Smooth muscle cell (in vitro differentiated cells): ENCODE data around the gene ATP9A. TPM values are rescaled to one million over a fixed set of nuclear protein-coding genes. Genes with fewer than 3 reads are reported as not detected.

Source experiments
- DNase-seq: peaks from one replicate; lab custom pipeline; 2025; ENCODE audit not compliant: unreplicated experiment; lab: John Stamatoyannopoulos, UW
- H2AFZ ChIP-seq: fragments of 200-600 bp; sonication (generic); 2 replicates; pipeline ENCODE4 v1.6.0; 2016; ENCODE audit warnings: antibody characterized with exemption, low read depth, mild to moderate bottlenecking
- H3F3A ChIP-seq: fragments of 200-600 bp; sonication (generic); 2 replicates; pipeline ENCODE4 v1.6.0; 2017; ENCODE audit warnings: antibody characterized with exemption, low read depth
- H3K27ac ChIP-seq: fragments of 200-600 bp; sonication (generic); 2 replicates; pipeline ENCODE4 v1.5.1; 2016; ENCODE audit warnings: low read depth, mild to moderate bottlenecking
- H3K27me3 ChIP-seq: fragments of 200-600 bp; sonication (generic); 2 replicates; pipeline ENCODE4 v1.6.1; 2016; ENCODE audit warnings: low read depth, mild to moderate bottlenecking
- H3K36me3 ChIP-seq: fragments of 200-600 bp; sonication (generic); 2 replicates; pipeline ENCODE4 v1.5.1; 2016; ENCODE audit warnings: low read depth
- H3K4me1 ChIP-seq: fragments of 200-600 bp; sonication (generic); 2 replicates; pipeline ENCODE4 v1.5.1; 2016; ENCODE audit warnings: low read depth
- H3K4me2 ChIP-seq: fragments of 200-600 bp; sonication (generic); 2 replicates; pipeline ENCODE4 v1.6.0; 2016; ENCODE audit warnings: mild to moderate bottlenecking
- H3K4me3 ChIP-seq: fragments of 200-600 bp; sonication (generic); 2 replicates; pipeline ENCODE4 v1.5.1; 2016; ENCODE audit warnings: mild to moderate bottlenecking
- H3K79me2 ChIP-seq: fragments of 200-600 bp; sonication (generic); 2 replicates; pipeline ENCODE4 v1.6.0; 2016; ENCODE audit warnings: low read depth, mild to moderate bottlenecking
- H3K9ac ChIP-seq: fragments of 200-600 bp; sonication (generic); 2 replicates; pipeline ENCODE4 v1.6.0; 2016; ENCODE audit warnings: low read depth
- H3K9me3 ChIP-seq: fragments of 200-600 bp; sonication (generic); replicated peaks from 2 replicates; pipeline ENCODE4 v1.5.1; 2016; ENCODE audit warnings: low read depth
- H4K20me1 ChIP-seq: fragments of 200-600 bp; sonication (generic); 2 replicates; pipeline ENCODE4 v1.6.0; 2016; ENCODE audit warnings: low read depth
- WGBS: methylation state at CpG from one replicate; pipeline ENCODE4 v1.1.7; 2016; ENCODE audit warnings: low lambda C conversion rate; 5-methylcytosine and 5-hydroxymethylcytosine counted together
- polyA plus RNA-seq: library from polyadenylated mRNA; unstranded; fragments of >200 nt; fragmentation: Nextera tagmentation; extraction: Ambion mirVana; gene quantifications from 2 replicates; pipeline ENCODE4 v1.2.1, GENCODE V29; 2016
- total RNA-seq: library from RNA; depleted of rRNA; stranded (reverse); fragments of >200 nt; gene quantifications from 2 replicates; pipeline ENCODE4 v1.2.3, GENCODE V29; 2014
- TF ChIP-seq, protein P1 (sequence below): fragments of 200-600 bp; sonication (generic); IDR thresholded peaks from 2 replicates; pipeline ENCODE4 v1.5.1; 2017; ENCODE audit warnings: borderline replicate concordance, mild to moderate bottlenecking, antibody characterized with exemption; ENCODE audit not compliant: insufficient read depth, poor library complexity, severe bottlenecking

Gene ATP9A
- total and polyA plus RNA-seq, 2 experiments from 2014 or later: 3.4 to 8.0 TPM

DNA sequence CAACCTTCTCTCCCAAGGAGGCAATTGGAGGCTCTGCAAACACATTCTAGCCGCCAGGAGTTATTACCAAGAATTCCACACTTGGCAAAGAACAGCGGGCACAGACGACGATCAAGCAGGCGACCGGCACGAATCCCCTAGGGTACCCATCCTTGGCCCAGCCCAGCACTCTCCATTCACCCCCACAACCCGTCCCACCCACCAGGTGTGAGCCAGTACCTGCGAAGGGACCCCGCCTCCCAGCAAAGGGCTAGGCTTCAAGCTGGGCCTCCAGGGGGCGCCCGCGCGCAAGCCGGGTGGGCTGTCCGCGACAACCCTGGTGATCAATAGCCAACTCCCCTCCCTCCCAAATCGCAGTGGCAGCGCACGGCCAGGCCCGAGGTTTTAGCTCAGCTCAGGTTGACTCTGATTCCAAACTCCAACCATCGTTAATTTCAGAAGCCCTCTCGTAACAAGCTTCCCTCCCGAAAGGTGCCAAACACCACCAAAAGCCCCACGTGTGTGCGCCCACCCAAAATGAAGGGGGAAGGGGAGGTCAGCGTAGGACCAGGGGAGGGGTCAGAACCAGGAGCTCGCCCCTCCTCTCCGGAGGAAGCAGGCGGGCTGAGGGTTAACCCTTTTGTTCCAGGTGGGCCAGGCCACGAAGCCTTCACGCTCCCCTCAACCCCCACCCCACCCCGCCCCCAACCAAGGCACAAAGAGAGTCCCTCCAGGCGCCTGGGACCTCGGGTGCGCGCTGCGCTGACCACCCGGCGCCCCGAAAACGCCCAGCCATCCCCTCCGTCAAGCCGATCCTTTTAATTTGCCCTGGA is 32.1 kb upstream of the ATP9A start:
- H3K79me2 ChIP-seq: peaks cover 58% of the 10 kb centered on the region
- H3K9ac ChIP-seq: peak overlapping the region; percentile 76
- H3K4me1 ChIP-seq: peaks cover 59% of the 10 kb centered on the region
- no peaks in the 10 kb centered on the region for H3K27me3 ChIP-seq
- H4K20me1 ChIP-seq: peaks cover 34% of the 10 kb centered on the region
- H3K27ac ChIP-seq: peak overlapping the region; percentile 69
- peak; percentile 44 for DNase-seq
- no peaks in the 10 kb centered on the region for H3K36me3 ChIP-seq
- peaks cover 28% of the 10 kb centered on the region for H3F3A ChIP-seq
- H2AFZ ChIP-seq: peak overlapping the region; percentile 96
- H3K9me3 ChIP-seq: no peaks in the 10 kb centered on the region
- WGBS: 1% methylated on average over 44 of the region's 44 CpGs
- H3K4me3 ChIP-seq: peak overlapping the region; percentile 90
- peak overlapping the region; percentile 89 for H3K4me2 ChIP-seq
- TF ChIP-seq, protein P1, sequence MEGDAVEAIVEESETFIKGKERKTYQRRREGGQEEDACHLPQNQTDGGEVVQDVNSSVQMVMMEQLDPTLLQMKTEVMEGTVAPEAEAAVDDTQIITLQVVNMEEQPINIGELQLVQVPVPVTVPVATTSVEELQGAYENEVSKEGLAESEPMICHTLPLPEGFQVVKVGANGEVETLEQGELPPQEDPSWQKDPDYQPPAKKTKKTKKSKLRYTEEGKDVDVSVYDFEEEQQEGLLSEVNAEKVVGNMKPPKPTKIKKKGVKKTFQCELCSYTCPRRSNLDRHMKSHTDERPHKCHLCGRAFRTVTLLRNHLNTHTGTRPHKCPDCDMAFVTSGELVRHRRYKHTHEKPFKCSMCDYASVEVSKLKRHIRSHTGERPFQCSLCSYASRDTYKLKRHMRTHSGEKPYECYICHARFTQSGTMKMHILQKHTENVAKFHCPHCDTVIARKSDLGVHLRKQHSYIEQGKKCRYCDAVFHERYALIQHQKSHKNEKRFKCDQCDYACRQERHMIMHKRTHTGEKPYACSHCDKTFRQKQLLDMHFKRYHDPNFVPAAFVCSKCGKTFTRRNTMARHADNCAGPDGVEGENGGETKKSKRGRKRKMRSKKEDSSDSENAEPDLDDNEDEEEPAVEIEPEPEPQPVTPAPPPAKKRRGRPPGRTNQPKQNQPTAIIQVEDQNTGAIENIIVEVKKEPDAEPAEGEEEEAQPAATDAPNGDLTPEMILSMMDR: peak; percentile 96

DNA sequence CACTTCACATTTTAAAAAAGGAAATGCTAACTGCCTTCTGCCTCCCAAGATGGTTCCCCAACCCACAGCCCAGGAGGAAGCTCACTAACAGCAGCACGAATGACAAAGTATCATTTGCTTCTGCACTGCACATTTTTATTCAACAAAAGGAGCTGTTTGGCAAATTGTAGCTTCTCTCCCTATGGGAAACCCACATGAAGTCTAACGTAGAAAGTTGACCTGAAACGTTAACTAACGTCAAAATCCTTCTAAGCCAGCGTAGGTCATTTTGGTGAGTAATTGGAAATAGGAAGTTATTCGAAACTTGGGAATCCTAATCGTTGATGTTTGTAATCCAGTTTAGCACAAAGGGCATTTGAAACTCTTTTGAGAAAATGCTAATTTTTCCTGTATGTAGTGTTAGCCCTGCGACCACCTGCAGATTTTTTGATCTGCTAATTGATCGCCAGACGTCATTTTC is 31.2 kb upstream of the ATP9A start:
- Histone ChIP-seq H3F3A (peaks cover 24% of the 10 kb centered on the region), H3K79me2 (peaks cover 66% of the 10 kb centered on the region), H3K4me1 (peaks cover 63% of the 10 kb centered on the region), H3K9ac (peak overlapping the region; percentile 76), H3K27ac (peak overlapping the region; percentile 62), H2AFZ (peak overlapping the region; percentile 56), H3K9me3 (no peaks in the 10 kb centered on the region), H3K4me2 (peak overlapping the region; percentile 89), H3K4me3 (peak overlapping the region; percentile 90), H4K20me1 (peaks cover 42% of the 10 kb centered on the region), H3K27me3 (no peaks in the 10 kb centered on the region), H3K36me3 (no peaks in the 10 kb centered on the region)
- TF ChIP-seq, protein P1: no peak
- DNase-seq: no peak
- 5% methylated on average over 10 of the region's 10 CpGs for WGBS

DNA sequence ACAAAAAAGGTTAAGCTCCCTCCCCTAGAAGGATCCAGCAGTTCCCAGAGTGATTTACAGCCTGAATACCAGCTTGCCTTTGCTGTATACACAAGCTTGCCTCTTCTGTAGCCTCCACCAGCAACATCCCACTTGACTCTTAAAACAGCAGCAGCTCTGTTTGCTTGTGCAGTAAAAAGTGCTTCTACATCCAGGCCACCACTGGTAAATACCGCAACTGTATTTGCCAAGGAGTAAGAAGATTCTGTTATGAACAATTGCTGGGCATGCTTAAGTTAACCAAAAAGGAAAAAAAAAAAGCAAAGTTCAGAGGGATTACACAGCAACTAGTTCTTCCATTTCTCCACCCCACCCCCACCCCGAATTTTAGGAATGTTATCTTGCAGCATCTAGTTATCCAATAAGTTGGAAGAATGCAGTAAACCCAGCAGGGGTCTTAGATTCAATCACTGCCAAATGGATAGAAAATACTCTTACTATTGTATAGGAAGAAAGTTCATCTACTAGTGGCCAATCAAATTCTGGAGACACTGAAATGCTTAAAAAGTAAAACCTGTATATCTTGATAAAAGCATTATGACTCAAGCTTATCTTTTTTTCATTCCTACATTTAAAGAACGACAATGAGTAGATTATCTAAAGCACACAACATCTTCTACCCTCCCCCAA is 29.3 kb upstream of the ATP9A start:
- peak overlapping the region; percentile 89 for H3K4me2 ChIP-seq
- no peak for DNase-seq
- H3K4me3 ChIP-seq: peak overlapping the region; percentile 90
- peaks cover 85% of the 10 kb centered on the region for H3K79me2 ChIP-seq
- no peak overlapping the region for H3K9ac ChIP-seq
- H3K36me3 ChIP-seq: no peaks in the 10 kb centered on the region
- H2AFZ ChIP-seq: no peak overlapping the region
- peaks cover 61% of the 10 kb centered on the region for H4K20me1 ChIP-seq
- TF ChIP-seq, protein P1: no peak
- peak overlapping the region; percentile 62 for H3K27ac ChIP-seq
- WGBS: 1% methylated on average over 3 of the region's 3 CpGs
- peaks cover 52% of the 10 kb centered on the region for H3K4me1 ChIP-seq
- no peaks in the 10 kb centered on the region for H3K9me3 ChIP-seq
- no peaks in the 10 kb centered on the region for H3K27me3 ChIP-seq
- H3F3A ChIP-seq: peaks cover 18% of the 10 kb centered on the region
